Islet of Langerhans (tissue), 1 donor: ENCODE data around the gene CACNA1G.

Experiments used
- FAIRE-seq: peaks from one replicate; lab custom pipeline; 2011; peaks lifted over from hg19 to GRCh38; lab: Jason Lieb, UNC

CACNA1G gene

GRCh38 chr17:50548831-50549230 lies 11.7 kb upstream of the CACNA1G start:
- no peak for FAIRE-seq

GRCh38 chr17:50549256-50549941 lies 11.1 kb upstream of the CACNA1G start:
- FAIRE-seq = no peak

GRCh38 chr17:50549969-50550368 lies 10.5 kb upstream of the CACNA1G start:
- FAIRE-seq = no peak

GRCh38 chr17:50550661-50551432 lies 9.7 kb upstream of the CACNA1G start:
- no peak for FAIRE-seq

GRCh38 chr17:50551433-50551815 lies 9.1 kb upstream of the CACNA1G start:
- FAIRE-seq = no peak

- no peak for FAIRE-seq
Observed at GRCh38 chr17:50551884-50552283, 8.6 kb upstream of the CACNA1G start.

- no peak for FAIRE-seq
Observed at GRCh38 chr17:50554201-50554600, 6.3 kb upstream of the CACNA1G start.

- no peak for FAIRE-seq
Observed at GRCh38 chr17:50556803-50557202, 3.7 kb upstream of the CACNA1G start.

- FAIRE-seq = no peak
Observed at GRCh38 chr17:50557630-50558029, 2.9 kb upstream of the CACNA1G start.

GRCh38 chr17:50558091-50558490 lies 2.4 kb upstream of the CACNA1G start:
- FAIRE-seq = no peak

- no peak for FAIRE-seq
Observed at GRCh38 chr17:50558581-50558940, 2.0 kb upstream of the CACNA1G start.

- no peak for FAIRE-seq
Observed at GRCh38 chr17:50558941-50559614, 1.4 kb upstream of the CACNA1G start.

GRCh38 chr17:50559674-50560184 lies 786 bp upstream of the CACNA1G start:
- no peak for FAIRE-seq

GRCh38 chr17:50560931-50561745 lies 623 bp downstream of the CACNA1G start:
- no peak for FAIRE-seq

GRCh38 chr17:50561746-50562141 lies 1.2 kb downstream of the CACNA1G start:
- no peak for FAIRE-seq

- no peak for FAIRE-seq
Observed at GRCh38 chr17:50562242-50563091, 2.0 kb downstream of the CACNA1G start.

GRCh38 chr17:50563092-50563511 lies 2.6 kb downstream of the CACNA1G start:
- no peak for FAIRE-seq

GRCh38 chr17:50564916-50565315 lies 4.4 kb downstream of the CACNA1G start:
- no peak for FAIRE-seq

- FAIRE-seq = no peak
Observed at GRCh38 chr17:50565402-50566350, 5.2 kb downstream of the CACNA1G start.

- FAIRE-seq = no peak
Observed at GRCh38 chr17:50566886-50567285, 6.4 kb downstream of the CACNA1G start.
